ENCODE measurements around the gene ISOC2. TPM values are rescaled to one million over a fixed set of nuclear protein-coding genes. Genes with fewer than 3 reads are reported as not detected.
"Not testable (repeated sequence)": the region's sequence is repeated elsewhere in the genome, so short reads cannot be mapped to it uniquely, and the experiment has no call there.

ISOC2 gene
- total and polyA plus RNA-seq, 4 donors, result 34.9 to 85.0 (median 65.9) TPM

DNA sequence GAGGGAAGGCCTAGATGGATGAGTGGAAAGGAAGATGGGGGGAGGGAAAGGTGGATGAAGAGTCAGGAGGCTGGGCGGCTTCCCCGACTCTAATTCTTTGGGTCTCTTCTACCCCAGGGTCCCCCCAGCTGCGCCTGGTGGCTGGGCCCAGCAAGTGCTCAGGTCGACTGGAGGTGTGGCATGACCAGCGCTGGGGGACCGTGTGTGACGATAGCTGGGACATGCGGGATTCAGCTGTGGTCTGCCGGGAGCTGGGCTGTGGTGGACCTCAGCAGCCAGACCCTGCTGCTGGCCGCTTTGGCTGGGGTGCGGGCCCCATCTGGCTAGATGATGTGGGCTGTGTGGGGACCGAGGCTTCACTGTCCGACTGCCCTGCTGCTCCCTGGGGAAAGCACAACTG is 36.3 kb upstream of the ISOC2 start:
- Histone ChIP-seq H3K9me3 (ENCODE audit: control insufficient read depth in 4 of 4, insufficient read depth in 3 of 4, low read length in 3 of 4) (peaks cover 0 to 2% (median 0%) of the 10 kb centered on the region in 4 donors), H3K36me3 (ENCODE audit: control insufficient read depth in 4 of 4, insufficient read depth in 4 of 4, low read length in 4 of 4) (no peaks in the 10 kb centered on the region), H3K4me1 (ENCODE audit: control insufficient read depth in 5 of 5, insufficient read depth in 5 of 5, low read length in 5 of 5) (peaks cover 0 to 10% (median 4%) of the 10 kb centered on the region in 5 donors), H3K9ac (ENCODE audit: insufficient read depth in 1 of 2, low read length in 2 of 2) (no peak overlapping the region), H3K27ac (ENCODE audit: low read depth in 1 of 2, low read length in 1 of 2) (no peak overlapping the region), H3K27me3 (ENCODE audit: control insufficient read depth in 3 of 3, insufficient read depth in 3 of 3, low read length in 2 of 3) (no peaks in the 10 kb centered on the region), H3K4me3 (no peak overlapping the region)
- WGBS, 2 donors, result 82 to 92% methylated on average over 12 to 13 of the region's 13 CpGs
- TF ChIP-seq, protein P1, sequence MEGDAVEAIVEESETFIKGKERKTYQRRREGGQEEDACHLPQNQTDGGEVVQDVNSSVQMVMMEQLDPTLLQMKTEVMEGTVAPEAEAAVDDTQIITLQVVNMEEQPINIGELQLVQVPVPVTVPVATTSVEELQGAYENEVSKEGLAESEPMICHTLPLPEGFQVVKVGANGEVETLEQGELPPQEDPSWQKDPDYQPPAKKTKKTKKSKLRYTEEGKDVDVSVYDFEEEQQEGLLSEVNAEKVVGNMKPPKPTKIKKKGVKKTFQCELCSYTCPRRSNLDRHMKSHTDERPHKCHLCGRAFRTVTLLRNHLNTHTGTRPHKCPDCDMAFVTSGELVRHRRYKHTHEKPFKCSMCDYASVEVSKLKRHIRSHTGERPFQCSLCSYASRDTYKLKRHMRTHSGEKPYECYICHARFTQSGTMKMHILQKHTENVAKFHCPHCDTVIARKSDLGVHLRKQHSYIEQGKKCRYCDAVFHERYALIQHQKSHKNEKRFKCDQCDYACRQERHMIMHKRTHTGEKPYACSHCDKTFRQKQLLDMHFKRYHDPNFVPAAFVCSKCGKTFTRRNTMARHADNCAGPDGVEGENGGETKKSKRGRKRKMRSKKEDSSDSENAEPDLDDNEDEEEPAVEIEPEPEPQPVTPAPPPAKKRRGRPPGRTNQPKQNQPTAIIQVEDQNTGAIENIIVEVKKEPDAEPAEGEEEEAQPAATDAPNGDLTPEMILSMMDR (IDR thresholded peaks at IDR 0.05; ENCODE audit: control extremely low read depth, extremely low read depth), result no peak
- DNase-seq (no peak), ATAC-seq (ENCODE audit: insufficient read depth, low FRiP score) (no peak)

DNA sequence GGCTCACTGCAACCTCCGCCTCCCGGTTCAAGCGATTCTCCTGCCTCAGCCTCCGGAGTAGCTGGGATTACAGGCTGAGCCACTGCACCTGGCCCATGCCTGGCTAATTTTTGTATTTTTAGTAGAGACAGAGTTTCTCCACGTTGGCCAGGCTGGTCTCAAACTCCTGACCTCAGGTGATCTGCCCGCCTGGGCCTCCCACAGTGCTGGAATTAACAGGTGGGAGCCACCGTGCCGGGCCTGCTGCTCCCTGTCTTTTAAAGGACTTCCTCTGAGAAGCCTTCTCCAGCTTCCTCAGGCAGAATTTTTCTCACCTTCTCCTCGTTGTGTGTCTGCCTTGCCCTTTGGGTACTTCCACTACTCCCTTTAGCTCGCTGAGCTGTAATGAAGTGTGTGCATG is 35.4 kb upstream of the ISOC2 start:
- ATAC-seq (ENCODE audit: insufficient read depth, low FRiP score); H3K27ac ChIP-seq (ENCODE audit: low read depth in 1 of 2, low read length in 1 of 2); H3K4me3 ChIP-seq; H3K9ac ChIP-seq (ENCODE audit: insufficient read depth in 1 of 2, low read length in 2 of 2); H3K36me3 ChIP-seq (ENCODE audit: control insufficient read depth in 4 of 4, insufficient read depth in 4 of 4, low read length in 4 of 4); H3K27me3 ChIP-seq (ENCODE audit: control insufficient read depth in 3 of 3, insufficient read depth in 3 of 3, low read length in 2 of 3); H3K9me3 ChIP-seq (ENCODE audit: control insufficient read depth in 4 of 4, insufficient read depth in 3 of 4, low read length in 3 of 4); DNase-seq: not testable (repeated sequence)
- H3K4me1 ChIP-seq (ENCODE audit: control insufficient read depth in 5 of 5, insufficient read depth in 5 of 5, low read length in 5 of 5), result peaks cover 0 to 10% (median 5%) of the 10 kb centered on the region in 5 donors
- 85 to 90% methylated on average over 10 of the region's 10 CpGs for WGBS, 2 donors

DNA sequence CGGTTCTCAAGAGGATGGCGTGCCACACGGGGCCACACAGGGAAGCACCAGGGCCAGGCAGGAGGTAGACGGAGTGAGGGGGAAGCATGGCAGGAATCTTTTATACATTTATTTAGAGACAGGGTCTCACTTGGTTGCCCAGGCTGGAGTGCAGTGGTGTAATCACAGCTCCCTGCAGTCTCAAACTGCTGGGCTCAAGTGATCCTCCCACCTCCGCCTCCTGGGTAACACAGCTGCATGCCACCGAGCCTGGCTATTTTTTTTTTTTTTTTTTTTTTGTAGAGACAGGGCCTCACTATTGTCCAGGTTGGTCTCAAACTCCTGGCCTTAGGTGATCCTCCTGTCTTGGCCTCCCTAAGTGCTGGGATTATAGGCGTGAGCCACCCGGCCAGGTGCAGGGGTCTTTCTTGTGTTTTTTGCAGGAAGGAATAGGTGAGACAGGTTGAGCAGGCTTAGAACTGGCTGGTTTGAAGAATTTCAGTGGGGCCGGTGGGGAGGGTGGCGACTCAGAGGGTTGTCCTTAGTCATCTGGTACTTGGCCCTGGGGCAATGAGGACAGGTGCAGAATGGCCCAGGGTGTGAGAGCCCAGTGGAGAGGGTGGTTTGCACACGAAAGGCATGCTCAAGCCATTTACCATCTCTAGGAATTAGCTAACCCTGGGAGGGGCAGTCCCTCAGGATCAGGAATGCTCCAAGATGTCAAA is 34.4 kb upstream of the ISOC2 start:
- DNase-seq (no peak), ATAC-seq (ENCODE audit: insufficient read depth, low FRiP score) (no peak)
- Histone ChIP-seq H3K9me3 (ENCODE audit: control insufficient read depth in 4 of 4, insufficient read depth in 3 of 4, low read length in 3 of 4) (peaks cover 0 to 2% (median 0%) of the 10 kb centered on the region in 4 donors), H3K4me1 (ENCODE audit: control insufficient read depth in 5 of 5, insufficient read depth in 5 of 5, low read length in 5 of 5) (peaks cover 0 to 10% (median 5%) of the 10 kb centered on the region in 5 donors), H3K9ac (ENCODE audit: insufficient read depth in 1 of 2, low read length in 2 of 2) (no peak overlapping the region), H3K4me3 (no peak overlapping the region), H3K36me3 (ENCODE audit: control insufficient read depth in 4 of 4, insufficient read depth in 4 of 4, low read length in 4 of 4) (no peaks in the 10 kb centered on the region), H3K27ac (ENCODE audit: low read depth in 1 of 2, low read length in 1 of 2) (no peak overlapping the region), H3K27me3 (ENCODE audit: control insufficient read depth in 3 of 3, insufficient read depth in 3 of 3, low read length in 2 of 3) (peaks cover 0 to 3% (median 0%) of the 10 kb centered on the region in 3 donors)
- WGBS, 2 donors, result 79 to 85% methylated on average over 11 of the region's 11 CpGs
- TF ChIP-seq, protein P1 (IDR thresholded peaks at IDR 0.05; ENCODE audit: control extremely low read depth, extremely low read depth), result no peak

DNA sequence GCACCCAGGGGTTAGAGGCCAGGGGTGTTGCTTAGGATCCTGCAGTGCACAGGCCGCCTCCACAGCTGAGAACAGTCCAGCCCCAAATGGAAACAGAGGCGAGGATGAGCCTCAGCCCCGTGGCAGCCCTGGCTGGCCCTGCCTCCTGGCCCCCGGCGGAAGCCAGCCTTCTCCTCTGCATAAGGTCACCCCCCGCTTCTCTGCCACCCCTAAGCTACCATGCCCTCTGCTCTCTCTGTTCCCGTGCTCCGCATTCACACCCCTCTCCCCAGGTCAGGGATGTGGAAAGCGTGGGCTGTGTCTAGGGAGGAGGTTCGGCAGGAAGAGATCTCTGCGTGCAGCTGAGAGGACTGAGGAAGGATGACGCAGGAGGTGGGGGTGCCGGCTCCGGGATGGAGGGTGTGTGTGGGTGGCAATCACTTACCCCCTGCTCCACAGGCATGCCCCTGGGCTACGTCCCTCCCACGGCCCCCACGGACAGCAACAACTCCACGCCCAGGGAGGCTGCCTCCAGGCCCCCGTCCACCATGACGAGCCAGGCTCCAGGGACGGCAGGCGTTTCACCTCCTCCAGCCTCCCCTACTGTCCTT is 32.8 kb upstream of the ISOC2 start:
- DNase-seq (no peak), ATAC-seq (ENCODE audit: insufficient read depth, low FRiP score) (peak; percentile 61)
- H3K27me3 ChIP-seq (ENCODE audit: control insufficient read depth in 3 of 3, insufficient read depth in 3 of 3, low read length in 2 of 3), result peaks cover 0 to 3% (median 0%) of the 10 kb centered on the region in 3 donors
- H3K9me3 ChIP-seq (ENCODE audit: control insufficient read depth in 4 of 4, insufficient read depth in 3 of 4, low read length in 3 of 4), result peaks cover 0 to 2% (median 0%) of the 10 kb centered on the region in 4 donors
- peak overlapping the region; percentile 51 to 56 for H3K27ac ChIP-seq (ENCODE audit: low read depth in 1 of 2, low read length in 1 of 2)
- TF ChIP-seq, protein P1 (IDR thresholded peaks at IDR 0.05; ENCODE audit: control extremely low read depth, extremely low read depth), result no peak
- no peaks in the 10 kb centered on the region for H3K36me3 ChIP-seq (ENCODE audit: control insufficient read depth in 4 of 4, insufficient read depth in 4 of 4, low read length in 4 of 4)
- H3K4me1 ChIP-seq (ENCODE audit: control insufficient read depth in 5 of 5, insufficient read depth in 5 of 5, low read length in 5 of 5), result peaks cover 0 to 14% (median 5%) of the 10 kb centered on the region in 5 donors
- WGBS, 2 donors, result 38 to 49% methylated on average over 22 of the region's 22 CpGs
- no peak overlapping the region for H3K4me3 ChIP-seq
- H3K9ac ChIP-seq (ENCODE audit: insufficient read depth in 1 of 2, low read length in 2 of 2), result no peak overlapping the region

Data from lung (tissue), 12 donors.